ENCODE results near the gene STUB1.

The STUB1 gene

DNA sequence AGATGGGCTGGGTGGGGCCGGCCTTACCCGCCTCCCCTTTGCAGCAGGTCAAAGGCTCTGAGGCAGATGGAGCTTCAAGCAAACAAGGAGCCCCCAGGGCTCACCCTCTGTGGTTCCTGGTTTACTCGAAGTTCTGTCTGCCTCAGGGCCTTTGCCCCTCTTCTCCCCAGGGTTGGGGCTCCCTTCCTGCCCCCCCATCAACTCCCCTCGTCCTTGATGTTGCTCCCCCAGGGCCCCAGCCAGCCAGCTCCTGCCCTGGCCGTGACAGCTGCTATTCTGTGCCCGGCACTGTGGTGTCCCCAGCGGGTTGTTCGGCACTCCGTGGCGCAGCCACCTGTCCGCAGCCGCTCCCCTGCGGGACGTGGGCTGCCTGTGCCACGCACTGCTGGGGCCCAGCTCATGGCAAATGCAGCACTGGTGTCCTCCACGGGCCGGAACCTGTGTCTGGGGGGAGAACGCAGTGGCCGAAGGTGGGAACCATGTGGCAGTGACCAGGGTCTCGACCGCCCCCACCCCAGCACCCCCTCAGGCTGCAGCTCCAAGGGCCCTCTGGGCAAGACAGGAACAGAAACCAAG, 30.4 kb downstream of the STUB1 start:
- DNase-seq = no peak

DNA sequence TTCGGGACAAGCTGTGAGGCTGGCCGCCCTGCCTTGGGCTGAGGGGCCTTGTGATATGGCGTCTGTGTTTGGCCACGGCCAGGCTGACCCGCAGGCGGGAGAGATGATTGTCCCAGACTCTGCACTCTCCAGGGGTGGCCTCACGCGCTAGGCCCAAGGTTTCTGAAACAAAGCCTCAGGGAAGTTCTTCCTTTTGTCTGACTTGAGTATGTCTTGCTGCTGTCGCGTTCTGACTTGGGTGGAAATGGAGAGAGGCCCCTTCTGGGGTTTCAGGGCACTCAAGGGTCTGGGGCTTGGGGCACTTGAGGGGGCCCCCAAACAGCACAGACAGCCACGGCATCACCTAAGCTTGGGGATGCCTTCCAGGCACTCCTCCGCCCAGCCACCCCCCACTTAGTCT, 30.9 kb downstream of the STUB1 start:
- DNase-seq = no peak

DNA sequence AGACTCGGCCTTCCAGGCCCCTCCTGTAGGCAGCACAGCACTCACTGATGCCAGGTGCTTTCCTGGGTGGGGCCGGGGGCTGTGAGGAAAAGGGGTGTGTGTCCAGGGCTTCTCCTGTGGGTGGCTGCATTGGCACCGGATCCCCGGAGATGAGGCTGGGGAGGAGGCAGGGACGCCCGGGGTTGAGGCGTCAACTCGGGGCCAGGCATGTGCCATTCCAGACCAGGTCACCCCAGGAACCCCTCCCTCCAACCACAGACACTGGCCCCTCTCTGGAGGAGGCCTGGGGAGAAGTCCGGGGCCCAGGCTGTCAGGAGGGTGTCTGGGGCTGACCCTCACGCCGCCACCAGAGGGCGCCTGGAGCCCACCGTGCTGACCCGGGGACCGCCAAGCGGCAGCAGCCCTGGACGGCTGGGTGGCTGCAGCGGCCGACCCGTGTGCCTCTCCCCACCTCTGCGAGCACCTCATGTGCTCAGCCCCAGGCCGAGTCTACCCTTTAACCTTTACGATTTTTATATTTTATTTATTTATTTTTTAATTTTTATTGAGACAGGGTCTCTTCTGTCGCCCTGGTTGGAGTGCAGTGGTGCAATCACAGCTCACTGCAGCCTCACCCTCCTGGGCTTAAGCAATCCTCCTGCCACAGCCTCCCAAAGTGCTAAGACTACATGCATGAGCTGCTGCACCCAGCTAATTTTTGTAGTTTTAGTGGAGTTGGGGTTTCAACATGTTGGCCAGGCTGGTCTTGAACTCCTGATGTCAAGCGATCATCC, 31.5 kb downstream of the STUB1 start:
- DNase-seq = peak in 48 of 56 donors; percentile 25 to 82 (median 56)

DNA sequence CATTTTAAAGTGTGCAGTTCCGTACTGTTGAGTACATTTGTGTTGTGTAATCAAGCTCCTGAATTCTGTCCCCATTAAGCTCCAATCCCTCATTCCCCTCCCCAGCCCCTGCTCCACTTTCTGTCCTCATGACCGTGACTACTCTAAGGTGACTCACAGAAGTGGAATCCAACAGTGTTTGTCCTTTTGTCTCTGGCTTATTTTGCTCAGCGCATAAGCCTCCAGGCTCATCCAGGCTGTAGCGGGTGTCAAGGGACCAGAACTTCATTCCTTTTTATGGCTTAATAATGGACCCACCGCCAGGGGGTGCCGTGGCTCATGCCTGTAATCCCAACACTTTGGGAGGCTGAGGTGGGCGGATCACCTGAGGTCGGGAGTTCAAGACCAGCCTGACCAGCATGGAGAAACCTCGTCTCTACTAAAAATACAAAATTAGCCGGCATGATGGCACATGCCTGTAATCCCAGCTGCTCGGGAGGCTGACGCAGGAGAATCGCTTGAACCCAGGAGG, 32.6 kb downstream of the STUB1 start:
- peak in 1 of 56 donors; percentile 18 for DNase-seq

DNA sequence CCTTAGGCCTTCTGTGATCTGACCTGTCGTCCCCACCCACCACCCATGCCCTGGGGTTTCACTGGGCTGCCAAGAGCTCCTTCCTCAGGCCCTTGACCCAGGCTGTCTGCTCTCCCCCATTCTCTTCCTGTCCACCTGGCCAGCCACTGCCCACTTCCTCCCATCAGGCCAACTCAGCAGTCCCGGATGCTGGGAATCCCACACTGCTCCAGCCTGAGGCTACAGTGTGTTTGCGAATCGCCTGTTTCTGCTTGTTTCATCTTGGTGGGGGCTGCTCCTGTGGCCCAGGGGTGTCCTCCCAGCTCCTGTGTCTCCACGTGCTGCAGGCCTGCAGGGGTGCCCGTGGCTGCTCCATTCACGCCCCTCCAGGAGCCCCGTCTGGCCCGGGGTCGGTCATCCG, 33.9 kb downstream of the STUB1 start:
- DNase-seq = no peak

DNA sequence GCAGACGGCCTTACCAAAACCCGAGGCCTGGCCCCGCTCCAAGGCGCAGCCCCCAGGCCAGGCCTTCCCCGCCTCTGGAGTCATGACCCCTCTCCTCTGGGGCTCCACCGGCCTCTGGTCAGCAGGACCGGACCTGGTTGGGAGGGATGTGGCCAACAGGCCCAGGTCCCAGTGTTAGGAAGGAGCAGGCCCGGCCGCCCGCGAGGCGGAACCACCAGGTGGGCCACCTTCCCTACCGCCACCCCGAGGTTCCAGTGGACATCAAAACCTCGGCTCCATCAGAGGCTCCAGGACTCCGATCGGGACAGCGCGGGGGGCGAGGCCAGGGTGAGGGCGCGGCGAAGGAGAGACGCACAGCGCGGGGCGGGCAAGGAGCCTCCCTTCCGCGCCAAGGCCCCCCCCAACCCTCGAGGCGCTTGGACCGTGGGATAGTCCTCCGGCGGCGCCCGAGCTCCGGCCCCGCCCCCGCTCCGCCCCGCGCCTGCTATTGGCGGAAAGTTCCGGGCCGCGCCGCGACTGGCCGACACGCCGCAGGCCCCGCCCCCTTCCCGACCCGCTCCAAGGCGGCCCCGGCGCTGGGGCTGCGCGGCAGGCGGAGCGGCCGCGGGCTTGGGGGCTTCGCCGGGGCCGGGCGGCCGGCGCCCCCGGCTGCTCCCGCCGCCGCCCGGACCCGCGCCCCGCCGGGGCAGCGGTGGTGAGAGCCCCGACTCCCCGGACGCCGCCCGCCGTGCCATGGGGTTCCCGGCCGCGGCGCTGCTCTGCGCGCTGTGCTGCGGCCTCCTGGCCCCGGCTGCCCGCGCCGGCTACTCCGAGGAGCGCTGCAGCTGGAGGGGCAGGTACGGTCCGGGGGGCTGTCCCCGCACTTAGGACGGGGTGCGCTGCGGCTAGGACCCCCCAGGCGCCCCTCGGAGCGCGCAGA, 34.6 kb downstream of the STUB1 start, which contains the start of gene METRN:
Gene METRN (plus strand): TSS at position 561 of the 919 bp plus-strand sequence. CDS start 172 bp downstream, at position 733.
- peak in 54 of 56 donors; percentile 47 to 94 (median 81) for DNase-seq

DNA sequence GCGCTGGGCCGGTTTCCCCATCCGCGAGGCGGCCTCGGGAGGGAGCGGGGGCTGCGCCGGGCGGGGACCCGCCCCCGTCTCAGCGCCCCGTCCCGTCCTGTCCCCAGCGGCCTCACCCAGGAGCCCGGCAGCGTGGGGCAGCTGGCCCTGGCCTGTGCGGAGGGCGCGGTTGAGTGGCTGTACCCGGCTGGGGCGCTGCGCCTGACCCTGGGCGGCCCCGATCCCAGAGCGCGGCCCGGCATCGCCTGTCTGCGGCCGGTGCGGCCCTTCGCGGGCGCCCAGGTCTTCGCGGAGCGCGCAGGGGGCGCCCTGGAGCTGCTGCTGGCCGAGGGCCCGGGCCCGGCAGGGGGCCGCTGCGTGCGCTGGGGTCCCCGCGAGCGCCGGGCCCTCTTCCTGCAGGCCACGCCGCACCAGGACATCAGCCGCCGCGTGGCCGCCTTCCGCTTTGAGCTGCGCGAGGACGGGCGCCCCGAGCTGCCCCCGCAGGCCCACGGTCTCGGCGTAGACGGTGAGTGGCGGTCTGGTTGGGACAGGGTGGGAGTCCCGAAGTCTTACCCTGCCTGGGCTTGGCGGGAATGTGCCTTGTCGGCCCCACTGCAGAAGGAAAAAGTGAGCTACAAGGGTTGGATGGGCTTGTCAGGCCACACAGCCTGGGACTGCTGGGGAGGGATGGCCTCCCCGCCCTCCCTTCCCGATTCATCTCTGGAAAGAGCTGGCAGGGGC, 35.4 kb downstream of the STUB1 start:
- peak in 8 of 56 donors; percentile 36 to 61 (median 50) for DNase-seq

DNA sequence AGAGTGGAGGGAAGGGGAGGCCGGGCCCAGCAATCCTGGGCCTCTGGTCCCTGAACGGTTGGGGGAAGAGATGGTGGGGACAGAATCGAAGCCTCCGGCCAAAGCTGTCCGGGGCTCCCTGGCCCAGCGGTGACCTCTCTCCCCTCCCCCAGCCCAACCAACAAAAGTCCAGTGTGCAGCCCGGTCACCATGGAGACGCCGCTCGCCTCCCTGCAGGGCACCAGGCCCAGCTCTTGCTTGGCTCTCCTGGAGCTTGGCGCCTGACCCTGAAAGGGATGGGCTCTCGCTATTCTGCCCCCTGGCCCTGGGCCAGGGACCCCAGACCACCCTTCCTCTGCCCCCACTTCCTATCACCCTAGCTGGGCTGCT, 36.0 kb downstream of the STUB1 start:
- peak in 55 of 56 donors; percentile 25 to 95 (median 85) for DNase-seq

DNA sequence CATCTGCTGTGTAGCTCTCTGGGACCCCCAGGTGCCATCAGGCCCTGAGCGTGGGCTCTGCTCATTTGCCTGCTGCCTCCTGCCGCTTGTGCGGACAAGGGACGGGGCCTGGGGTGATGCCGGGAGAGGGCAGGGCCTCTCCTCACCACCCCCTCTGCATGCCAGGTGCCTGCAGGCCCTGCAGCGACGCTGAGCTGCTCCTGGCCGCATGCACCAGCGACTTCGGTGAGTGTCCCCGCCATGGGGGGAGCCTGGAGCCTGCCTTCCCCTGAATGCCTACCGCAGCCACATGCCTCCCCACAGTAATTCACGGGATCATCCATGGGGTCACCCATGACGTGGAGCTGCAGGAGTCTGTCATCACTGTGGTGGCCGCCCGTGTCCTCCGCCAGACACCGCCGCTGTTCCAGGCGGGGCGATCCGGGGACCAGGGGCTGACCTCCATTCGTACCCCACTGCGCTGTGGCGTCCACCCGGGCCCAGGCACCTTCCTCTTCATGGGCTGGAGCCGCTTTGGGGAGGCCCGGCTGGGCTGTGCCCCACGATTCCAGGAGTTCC, 36.6 kb downstream of the STUB1 start:
- peak in 1 of 56 donors; percentile 44 for DNase-seq

DNA sequence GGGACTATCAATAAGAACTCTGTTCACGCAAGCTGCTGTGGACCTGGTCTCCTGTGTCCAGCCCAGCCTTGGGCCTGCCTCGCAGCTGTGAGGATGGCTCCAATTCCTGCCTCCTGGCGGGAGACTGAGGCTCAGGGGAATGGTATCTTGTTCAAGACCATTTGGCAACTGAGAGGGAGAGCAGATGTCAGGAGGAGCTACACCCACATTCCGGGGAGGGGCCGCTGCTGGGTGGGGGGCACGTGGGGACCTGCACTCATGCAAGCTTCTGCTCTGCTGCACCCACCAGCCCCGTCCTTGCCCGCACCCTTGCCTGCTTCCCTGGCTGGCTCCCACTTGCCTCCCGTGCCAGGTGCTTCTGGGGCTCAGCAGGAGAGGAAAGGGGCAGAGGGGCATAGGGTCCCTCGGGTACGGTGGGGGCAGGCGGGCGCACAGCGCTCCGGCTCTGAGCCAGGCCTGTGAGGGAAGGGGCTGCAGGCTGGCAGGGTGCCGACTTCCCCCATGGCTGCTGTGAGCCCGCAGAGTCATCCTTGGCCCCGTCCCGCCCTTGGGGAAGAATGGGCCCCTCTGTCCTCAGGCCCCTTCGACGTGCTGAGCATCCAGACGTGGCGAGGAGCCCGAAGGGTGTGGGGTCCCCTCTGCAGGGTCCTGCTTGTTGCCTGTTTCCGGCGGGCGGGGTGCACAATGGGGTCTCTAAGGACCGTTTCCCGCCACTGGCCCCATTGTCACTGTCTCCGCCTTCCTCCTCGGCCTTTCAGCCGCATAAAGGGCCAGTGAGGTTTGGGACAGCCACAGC, 37.4 kb downstream of the STUB1 start:
- DNase-seq = peak in 21 of 56 donors; percentile 10 to 57 (median 34)

DNA sequence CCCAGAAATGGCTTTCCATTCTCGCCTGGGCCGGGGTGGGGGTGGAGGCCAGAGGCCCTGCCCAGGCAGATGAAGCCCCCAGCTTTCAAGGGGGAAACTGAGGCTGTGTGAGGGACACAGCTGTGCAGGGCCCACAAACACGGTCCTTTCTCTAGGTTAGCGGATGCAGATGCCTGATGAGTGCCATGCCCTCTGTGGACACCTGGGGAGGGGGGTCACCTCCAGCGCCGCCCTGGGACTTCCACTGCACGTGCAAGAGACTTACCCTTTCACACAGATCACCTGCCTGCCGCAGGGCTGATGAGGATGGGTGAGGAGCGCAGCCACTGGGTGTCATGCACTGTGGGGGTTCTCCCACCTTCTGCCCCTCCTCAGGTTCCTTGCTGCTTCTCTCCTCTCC, 38.2 kb downstream of the STUB1 start:
- DNase-seq = no peak

DNA sequence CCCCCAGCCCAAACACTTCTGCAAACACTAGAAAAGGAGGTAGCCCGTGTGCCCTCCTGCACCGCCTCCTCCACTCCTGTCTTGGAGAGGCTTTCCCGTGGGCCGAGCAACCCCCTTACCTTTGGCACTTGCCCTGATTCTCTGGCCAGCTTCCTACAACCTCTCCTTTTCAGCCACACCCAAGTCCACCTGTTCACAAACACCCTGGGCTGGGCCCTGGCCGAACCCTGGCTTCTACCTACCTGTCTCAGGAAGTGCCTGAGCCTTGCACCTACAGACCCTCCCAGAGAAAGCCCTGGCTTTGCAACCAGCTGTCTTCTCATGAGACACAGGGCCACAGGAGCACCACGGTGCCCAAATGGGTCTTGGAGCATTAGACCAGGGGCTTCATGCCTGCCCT, 38.7 kb downstream of the STUB1 start:
- no peak for DNase-seq

DNA sequence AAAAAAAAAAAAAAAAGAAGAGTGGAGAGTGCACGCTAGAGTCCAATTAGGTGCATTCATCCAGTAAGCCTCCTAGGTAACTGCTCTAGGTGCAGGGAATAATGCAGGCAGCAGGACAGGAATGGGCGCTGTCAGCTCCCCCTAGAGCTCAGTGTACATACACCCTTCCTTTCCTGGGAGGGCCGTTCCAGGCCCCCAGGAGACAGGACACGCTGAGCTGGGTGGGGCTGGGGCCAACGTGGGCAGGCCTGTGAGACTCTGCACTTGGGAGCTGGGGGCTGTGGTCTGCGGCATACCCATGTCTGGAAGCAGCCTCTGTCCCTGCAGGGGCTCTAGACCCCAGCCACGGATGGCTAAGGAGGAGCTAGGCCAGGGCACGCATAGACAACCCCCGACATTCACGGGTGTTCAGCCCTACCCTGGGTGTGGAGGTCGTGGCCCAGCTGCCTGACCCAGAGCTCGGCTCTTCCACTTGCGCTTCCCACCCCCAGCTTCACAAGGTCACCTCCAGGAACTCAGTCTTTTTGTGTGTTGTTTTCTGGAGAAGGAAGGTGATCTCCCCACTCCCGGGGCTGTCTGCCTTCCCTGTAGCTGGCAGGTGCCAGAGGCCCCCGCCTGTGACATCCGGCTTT, 39.7 kb downstream of the STUB1 start:
- DNase-seq = peak in 11 of 56 donors; percentile 37 to 73 (median 53)

DNA sequence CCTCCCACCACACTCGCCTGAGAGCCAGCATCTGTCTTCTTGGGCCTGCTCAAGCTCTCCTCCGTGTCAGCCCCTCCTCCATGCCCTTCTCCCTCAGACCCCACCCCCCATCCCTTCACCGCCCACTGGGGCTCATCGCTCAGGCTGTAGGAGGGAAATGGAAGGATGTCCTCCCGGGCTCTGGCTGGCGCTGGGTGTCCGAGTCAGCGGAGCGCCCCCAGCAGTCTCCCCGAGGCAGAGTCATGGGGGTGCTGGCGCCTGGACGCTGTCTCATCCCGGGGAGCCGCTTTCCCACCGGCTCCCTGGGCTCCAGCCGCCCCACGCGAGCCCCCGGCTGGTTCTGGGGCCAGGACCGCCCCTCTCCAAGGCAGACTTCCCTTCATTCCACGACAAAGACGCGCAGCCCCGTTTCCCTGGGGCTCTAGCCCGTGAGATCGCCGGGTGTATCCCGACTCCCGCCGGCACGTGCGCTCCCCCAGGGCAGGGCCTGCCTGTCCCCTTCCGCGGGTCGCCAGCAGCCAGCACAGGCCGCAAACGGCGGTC, 40.3 kb downstream of the STUB1 start:
- peak in 47 of 56 donors; percentile 34 to 85 (median 64) for DNase-seq

DNA sequence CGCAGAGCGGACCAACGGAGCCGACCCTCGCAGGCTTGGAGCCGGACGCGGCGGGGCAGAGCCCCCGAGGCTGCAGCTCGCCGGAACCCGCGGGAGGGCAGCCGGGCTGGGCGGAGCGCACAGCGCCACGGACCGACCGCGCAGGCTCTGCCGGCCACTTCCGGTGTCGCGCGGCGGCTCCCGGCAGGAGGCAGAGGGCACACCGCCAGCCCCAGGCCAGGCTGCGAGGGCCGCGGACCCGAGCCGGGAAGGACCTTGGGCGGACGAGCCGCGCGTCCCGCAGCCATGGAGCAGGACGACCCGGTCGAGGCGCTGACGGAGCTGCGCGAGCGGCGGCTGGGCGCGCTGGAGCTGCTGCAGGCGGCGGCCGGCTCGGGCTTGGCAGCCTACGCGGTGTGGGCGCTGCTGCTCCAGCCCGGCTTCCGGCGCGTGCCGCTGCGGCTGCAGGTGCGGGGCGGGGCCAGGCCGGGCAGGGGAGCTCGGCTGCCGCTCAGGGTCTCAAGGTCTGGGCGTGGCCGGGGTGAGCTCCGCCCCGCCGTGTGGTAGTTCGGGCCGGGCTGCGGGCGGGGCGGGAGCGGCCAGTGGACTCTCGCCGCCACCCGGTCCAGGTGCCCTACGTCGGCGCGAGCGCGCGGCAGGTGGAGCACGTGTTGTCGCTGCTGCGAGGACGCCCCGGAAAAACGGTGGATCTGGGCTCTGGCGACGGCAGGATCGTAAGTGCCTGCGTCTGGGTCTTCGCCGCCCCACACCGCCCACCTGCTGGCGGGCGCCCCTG, 41.0 kb downstream of the STUB1 start, which contains the start of gene ANTKMT:
Gene ANTKMT (plus strand): TSS at position 157 of the 775 bp plus-strand sequence. CDS start 129 bp downstream, at position 286.
- DNase-seq = peak in 52 of 56 donors; percentile 28 to 85 (median 72)

DNA sequence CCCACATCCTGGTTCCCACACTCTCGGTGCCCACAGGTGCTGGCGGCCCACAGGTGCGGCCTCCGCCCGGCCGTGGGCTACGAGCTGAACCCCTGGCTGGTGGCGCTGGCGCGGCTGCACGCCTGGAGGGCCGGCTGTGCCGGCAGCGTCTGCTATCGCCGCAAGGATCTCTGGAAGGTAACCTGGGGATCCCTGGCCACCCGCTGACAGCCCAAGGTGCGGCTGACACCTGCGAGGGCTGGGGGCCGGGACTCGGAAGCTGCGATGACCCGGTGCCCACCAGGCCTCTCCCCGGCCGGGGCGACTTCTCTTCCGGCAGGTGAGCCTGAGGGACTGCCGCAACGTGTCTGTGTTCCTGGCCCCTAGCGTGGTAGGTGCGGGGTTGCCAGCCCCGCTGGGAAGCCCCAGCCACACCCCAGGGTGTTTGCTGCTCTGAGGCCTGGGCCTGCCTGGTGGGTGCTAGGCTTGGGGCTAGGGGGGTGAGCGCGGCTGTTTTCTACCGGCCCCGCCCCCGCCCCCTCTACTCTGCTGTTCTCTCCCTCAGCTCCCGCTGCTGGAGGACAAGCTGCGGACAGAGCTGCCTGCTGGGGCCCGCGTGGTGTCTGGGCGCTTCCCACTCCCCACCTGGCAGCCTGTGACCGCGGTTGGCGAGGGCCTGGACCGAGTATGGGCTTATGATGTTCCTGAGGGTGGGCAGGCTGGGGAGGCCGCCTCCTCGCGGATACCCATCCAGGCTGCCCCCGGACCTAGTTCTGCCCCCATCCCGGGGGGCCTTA, 41.7 kb downstream of the STUB1 start:
- no peak for DNase-seq
